Fibroblast of lung (primary cell): Measurements from ENCODE around the gene GALK2. TPM values are rescaled to one million over a fixed set of nuclear protein-coding genes. Genes with fewer than 3 reads are reported as not detected.

Source experiments
- DNase-seq, 2 donors: peaks; one replicate each; pipeline versions ENCODE4 v3.0.0 to v3.0.0-alpha.2; 2010; ENCODE audit warnings: low read depth in 2 of 2
- H2AFZ ChIP-seq: 2 replicates; pipeline ENCODE4 v1.5.1; 2012; ENCODE audit warnings: low read length, control low read depth, inconsistent platforms
- H3K27ac ChIP-seq: 2 replicates; pipeline ENCODE4 v1.5.1; 2011; ENCODE audit warnings: low read length, control low read depth; ENCODE audit not compliant: insufficient read depth
- H3K27me3 ChIP-seq: 2 replicates; pipeline ENCODE4 v1.5.1; 2011; ENCODE audit warnings: mild to moderate bottlenecking, low read length; ENCODE audit not compliant: control insufficient read depth, insufficient read depth
- H3K36me3 ChIP-seq: 2 replicates; pipeline ENCODE4 v1.5.1; 2011; ENCODE audit warnings: low read length; ENCODE audit not compliant: control insufficient read depth, insufficient read depth
- H3K4me1 ChIP-seq: 2 replicates; pipeline ENCODE4 v1.5.1; 2011; ENCODE audit warnings: low read length; ENCODE audit not compliant: control insufficient read depth, insufficient read depth; ENCODE audit errors: extremely low read depth
- H3K4me2 ChIP-seq: 2 replicates; pipeline ENCODE4 v1.5.1; 2011; ENCODE audit warnings: low read length, control low read depth; ENCODE audit not compliant: insufficient read depth; ENCODE audit errors: extremely low read depth
- H3K4me3 ChIP-seq, 4 experiments: fragments of 200-600 bp in 1 of 4; sonication (generic) in 1 of 4; replicated peaks in 1 of 4; 2 replicates each; pipeline ENCODE4 v1.5.1; 2011 to 2016; ENCODE audit warnings: low read length in 4 of 4, low read depth in 3 of 4, mild to moderate bottlenecking in 3 of 4, control low read depth in 2 of 4, inconsistent platforms in 1 of 4, mixed read lengths in 1 of 4; ENCODE audit not compliant: insufficient read depth in 1 of 4; ENCODE audit errors: control extremely low read depth in 1 of 4
- H3K79me2 ChIP-seq: 2 replicates; pipeline ENCODE4 v1.5.1; 2012; ENCODE audit warnings: mild to moderate bottlenecking, low read length, inconsistent platforms; ENCODE audit not compliant: control insufficient read depth, insufficient read depth
- H3K9ac ChIP-seq: 2 replicates; pipeline ENCODE4 v1.5.1; 2011; ENCODE audit warnings: mild to moderate bottlenecking, low read length, control low read depth; ENCODE audit not compliant: insufficient read depth
- H3K9me3 ChIP-seq: 2 replicates; pipeline ENCODE4 v1.5.1; 2012; ENCODE audit warnings: low read depth, low read length; ENCODE audit not compliant: control insufficient read depth, insufficient read depth
- H4K20me1 ChIP-seq: 2 replicates; pipeline ENCODE4 v1.5.1; 2011; ENCODE audit warnings: low read length; ENCODE audit not compliant: control insufficient read depth, insufficient read depth; ENCODE audit errors: extremely low read depth
- EZH2 ChIP-seq: IDR thresholded peaks from 2 replicates; pipeline ENCODE4 v1.5.1; 2012; ENCODE audit warnings: low read length, control low read depth, mild to moderate bottlenecking; ENCODE audit errors: missing control alignments
- polyA plus RNA-seq, 2 donors: library from polyadenylated mRNA; depleted of rRNA in 1 of 2; stranded (reverse) in 1 of 2; unstranded in 1 of 2; fragments of >200 nt; gene quantifications; 2 replicates each; pipeline ENCODE4 v1.2.1, GENCODE V29; 2011 to 2012; ENCODE audit warnings: missing spikeins in 1 of 2
- total RNA-seq: library from RNA; depleted of rRNA; stranded (reverse); fragments of >200 nt; gene quantifications from 2 replicates; pipeline ENCODE4 v1.2.1, GENCODE V29; 2014
- TF ChIP-seq, protein P1 (sequence below), 2 donors: IDR thresholded peaks in 1 of 2; conservative IDR thresholded peaks in 1 of 2; 1 replicate in 1 of 2; 2 replicates in 1 of 2; pipeline ENCODE4 v1.5.1; 2011 to 2012; ENCODE audit warnings: low read length in 2 of 2, control low read depth in 1 of 2, inconsistent platforms in 1 of 2, low read depth in 1 of 2, mild to moderate bottlenecking in 1 of 2

GALK2 gene
- total and polyA plus RNA-seq, 2 donors (not counting 1 experiment from before 2014, with no cell fraction given): 37.5 to 74.5 TPM

DNA sequence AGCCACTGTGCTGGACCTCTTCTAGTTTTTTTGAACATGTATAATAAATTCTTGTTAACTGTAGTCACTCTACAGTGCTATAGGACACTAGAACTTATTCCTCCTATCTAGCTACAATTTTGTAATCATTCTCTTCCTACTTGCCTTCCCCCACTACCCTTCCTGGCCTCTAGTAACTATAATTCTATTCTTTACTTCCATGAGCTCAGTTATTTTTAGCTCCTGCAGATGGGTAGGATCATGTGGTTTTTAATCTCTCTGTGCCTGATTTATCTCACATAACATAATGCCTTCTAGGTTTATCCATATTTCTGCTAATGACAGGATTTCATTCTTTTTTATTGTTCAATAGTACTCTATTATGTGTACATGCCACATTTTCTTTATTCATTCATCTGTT, 139.8 kb downstream of the GALK2 start:
- Histone ChIP-seq H3K4me1 (peaks cover 4% of the 10 kb centered on the region), H3K4me2 (no peak overlapping the region), H3K36me3 (no peaks in the 10 kb centered on the region), H3K27me3 (no peaks in the 10 kb centered on the region), H3K4me3 (no peak overlapping the region), H3K27ac (no peak overlapping the region), H3K9ac (no peak overlapping the region), H3K79me2 (no peaks in the 10 kb centered on the region), H4K20me1 (no peaks in the 10 kb centered on the region), H2AFZ (no peak overlapping the region), H3K9me3 (no peaks in the 10 kb centered on the region)
- TF ChIP-seq, protein P1, sequence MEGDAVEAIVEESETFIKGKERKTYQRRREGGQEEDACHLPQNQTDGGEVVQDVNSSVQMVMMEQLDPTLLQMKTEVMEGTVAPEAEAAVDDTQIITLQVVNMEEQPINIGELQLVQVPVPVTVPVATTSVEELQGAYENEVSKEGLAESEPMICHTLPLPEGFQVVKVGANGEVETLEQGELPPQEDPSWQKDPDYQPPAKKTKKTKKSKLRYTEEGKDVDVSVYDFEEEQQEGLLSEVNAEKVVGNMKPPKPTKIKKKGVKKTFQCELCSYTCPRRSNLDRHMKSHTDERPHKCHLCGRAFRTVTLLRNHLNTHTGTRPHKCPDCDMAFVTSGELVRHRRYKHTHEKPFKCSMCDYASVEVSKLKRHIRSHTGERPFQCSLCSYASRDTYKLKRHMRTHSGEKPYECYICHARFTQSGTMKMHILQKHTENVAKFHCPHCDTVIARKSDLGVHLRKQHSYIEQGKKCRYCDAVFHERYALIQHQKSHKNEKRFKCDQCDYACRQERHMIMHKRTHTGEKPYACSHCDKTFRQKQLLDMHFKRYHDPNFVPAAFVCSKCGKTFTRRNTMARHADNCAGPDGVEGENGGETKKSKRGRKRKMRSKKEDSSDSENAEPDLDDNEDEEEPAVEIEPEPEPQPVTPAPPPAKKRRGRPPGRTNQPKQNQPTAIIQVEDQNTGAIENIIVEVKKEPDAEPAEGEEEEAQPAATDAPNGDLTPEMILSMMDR (conservative IDR thresholded peaks at IDR 0.05 in 1 of 2, IDR thresholded peaks at IDR 0.05 in 1 of 2; ENCODE audit: low read depth in 1 of 2, low read length in 2 of 2): no peak
- DNase-seq: no peak

DNA sequence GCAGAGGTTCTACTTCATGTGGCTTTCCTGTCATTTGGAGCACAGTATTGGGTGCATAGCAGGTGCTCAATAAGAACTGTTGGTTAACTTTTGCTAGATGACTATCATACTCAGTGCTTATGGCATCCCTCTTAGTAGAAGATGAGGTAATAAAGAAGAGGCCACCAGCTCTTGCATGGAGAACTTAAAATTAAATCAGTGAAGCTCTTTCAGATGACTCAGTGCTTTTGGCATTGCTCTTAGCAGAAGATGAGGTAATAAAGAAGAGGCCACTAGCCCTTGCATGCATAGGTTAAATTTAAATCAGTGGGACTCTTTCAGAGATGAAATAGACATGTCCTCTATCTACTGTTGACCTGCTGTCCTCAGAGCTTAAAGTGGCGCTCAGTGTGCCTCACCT, 143.6 kb downstream of the GALK2 start:
- H3K27me3 ChIP-seq: no peaks in the 10 kb centered on the region
- H3K79me2 ChIP-seq: no peaks in the 10 kb centered on the region
- no peaks in the 10 kb centered on the region for H3K36me3 ChIP-seq
- TF ChIP-seq, protein P1 (conservative IDR thresholded peaks at IDR 0.05 in 1 of 2, IDR thresholded peaks at IDR 0.05 in 1 of 2; ENCODE audit: low read depth in 1 of 2, low read length in 2 of 2): no peak
- no peak for TF ChIP-seq EZH2
- no peak overlapping the region for H3K9ac ChIP-seq
- no peak overlapping the region for H3K4me2 ChIP-seq
- H3K4me3 ChIP-seq: no peak overlapping the region
- H3K9me3 ChIP-seq: no peaks in the 10 kb centered on the region
- H4K20me1 ChIP-seq: no peaks in the 10 kb centered on the region
- peak; percentile 87 to 90 for DNase-seq
- no peak overlapping the region for H3K27ac ChIP-seq
- H2AFZ ChIP-seq: no peak overlapping the region
- peaks cover 4% of the 10 kb centered on the region for H3K4me1 ChIP-seq

DNA sequence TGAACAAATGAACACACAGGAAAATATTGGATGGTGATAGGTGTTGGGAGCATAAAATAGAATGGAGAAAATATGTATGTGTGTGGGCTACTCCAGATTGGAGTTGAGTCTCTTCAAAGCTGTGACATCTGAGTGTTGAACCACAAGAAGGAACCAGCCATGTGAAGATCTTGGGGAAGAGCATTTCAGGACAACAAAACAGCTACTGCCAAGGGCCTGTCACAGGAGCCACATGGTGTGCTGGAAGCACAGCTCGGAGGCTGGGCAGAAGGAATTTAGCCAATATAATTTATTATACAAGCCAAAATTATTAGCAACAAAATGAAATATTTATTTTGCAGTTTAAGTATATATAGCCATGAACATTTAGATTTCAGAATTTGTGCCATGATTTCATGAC, 144.7 kb downstream of the GALK2 start:
- DNase-seq: no peak
- TF ChIP-seq, protein P1 (conservative IDR thresholded peaks at IDR 0.05 in 1 of 2, IDR thresholded peaks at IDR 0.05 in 1 of 2; ENCODE audit: low read depth in 1 of 2, low read length in 2 of 2): no peak
- no peak for TF ChIP-seq EZH2
- Histone ChIP-seq H3K27me3 (no peaks in the 10 kb centered on the region), H3K9ac (no peak overlapping the region), H3K4me3 (no peak overlapping the region), H3K4me1 (peaks cover 4% of the 10 kb centered on the region), H3K36me3 (no peaks in the 10 kb centered on the region), H3K9me3 (no peaks in the 10 kb centered on the region), H3K4me2 (no peak overlapping the region), H3K79me2 (no peaks in the 10 kb centered on the region), H2AFZ (no peak overlapping the region), H3K27ac (no peak overlapping the region), H4K20me1 (no peaks in the 10 kb centered on the region)
